ENCODE results near the gene POU6F2. TPM values are rescaled to one million over a fixed set of nuclear protein-coding genes. Genes with fewer than 3 reads are reported as not detected.

The POU6F2 gene
- total and polyA plus RNA-seq, 2 donors from 2014 or later, result 0.47 TPM; not detected in 1

DNA sequence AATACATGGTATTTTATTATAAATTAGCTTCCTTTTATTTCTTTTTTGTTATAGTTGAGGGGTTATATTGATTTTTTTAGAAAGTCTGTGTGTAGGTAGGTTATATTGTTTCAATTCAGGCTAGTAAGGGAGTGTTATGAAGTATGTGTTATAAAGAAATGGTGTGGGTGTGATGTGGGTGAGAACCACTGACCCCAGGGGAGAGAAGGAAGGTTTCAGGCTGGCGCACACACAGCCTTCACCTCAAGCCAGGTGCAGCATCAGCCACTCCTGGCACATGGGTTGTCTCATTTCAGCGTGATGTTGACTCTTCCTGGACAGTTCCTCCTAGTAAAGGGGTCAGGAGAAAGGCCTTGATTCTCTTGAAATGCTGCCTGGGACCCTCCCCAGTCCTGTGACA lies 291.3 kb downstream of the POU6F2 start:
- H3K27me3 ChIP-seq (ENCODE audit: control insufficient read depth, insufficient read depth, low read length), result no peaks in the 10 kb centered on the region
- H3K36me3 ChIP-seq (ENCODE audit: control insufficient read depth in 2 of 3, insufficient read depth in 3 of 3, low read length in 3 of 3), result no peaks in the 10 kb centered on the region
- no peaks in the 10 kb centered on the region for H3K4me1 ChIP-seq (ENCODE audit: control insufficient read depth in 2 of 3, insufficient read depth in 2 of 3, low read depth in 1 of 3, low read length in 3 of 3)
- TF ChIP-seq, protein P1, sequence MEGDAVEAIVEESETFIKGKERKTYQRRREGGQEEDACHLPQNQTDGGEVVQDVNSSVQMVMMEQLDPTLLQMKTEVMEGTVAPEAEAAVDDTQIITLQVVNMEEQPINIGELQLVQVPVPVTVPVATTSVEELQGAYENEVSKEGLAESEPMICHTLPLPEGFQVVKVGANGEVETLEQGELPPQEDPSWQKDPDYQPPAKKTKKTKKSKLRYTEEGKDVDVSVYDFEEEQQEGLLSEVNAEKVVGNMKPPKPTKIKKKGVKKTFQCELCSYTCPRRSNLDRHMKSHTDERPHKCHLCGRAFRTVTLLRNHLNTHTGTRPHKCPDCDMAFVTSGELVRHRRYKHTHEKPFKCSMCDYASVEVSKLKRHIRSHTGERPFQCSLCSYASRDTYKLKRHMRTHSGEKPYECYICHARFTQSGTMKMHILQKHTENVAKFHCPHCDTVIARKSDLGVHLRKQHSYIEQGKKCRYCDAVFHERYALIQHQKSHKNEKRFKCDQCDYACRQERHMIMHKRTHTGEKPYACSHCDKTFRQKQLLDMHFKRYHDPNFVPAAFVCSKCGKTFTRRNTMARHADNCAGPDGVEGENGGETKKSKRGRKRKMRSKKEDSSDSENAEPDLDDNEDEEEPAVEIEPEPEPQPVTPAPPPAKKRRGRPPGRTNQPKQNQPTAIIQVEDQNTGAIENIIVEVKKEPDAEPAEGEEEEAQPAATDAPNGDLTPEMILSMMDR (IDR thresholded peaks at IDR 0.05; ENCODE audit: borderline replicate concordance, extremely low read depth, insufficient read depth), result no peak
- intact Hi-C loops (cut with DNase I), result no loop called here
- H3K9me3 ChIP-seq (ENCODE audit: control insufficient read depth in 2 of 3, insufficient read depth in 1 of 3, low read length in 3 of 3), result no peaks in the 10 kb centered on the region
- no peak overlapping the region for H3K9ac ChIP-seq (ENCODE audit: low read length in 3 of 3)
- DNase-seq (no peak), FAIRE-seq (no peak)
- no peak overlapping the region for H3K27ac ChIP-seq (ENCODE audit: low read depth in 2 of 2, low read length in 2 of 2)
- no peak overlapping the region for H3K4me3 ChIP-seq (ENCODE audit: low read length in 3 of 3)

DNA sequence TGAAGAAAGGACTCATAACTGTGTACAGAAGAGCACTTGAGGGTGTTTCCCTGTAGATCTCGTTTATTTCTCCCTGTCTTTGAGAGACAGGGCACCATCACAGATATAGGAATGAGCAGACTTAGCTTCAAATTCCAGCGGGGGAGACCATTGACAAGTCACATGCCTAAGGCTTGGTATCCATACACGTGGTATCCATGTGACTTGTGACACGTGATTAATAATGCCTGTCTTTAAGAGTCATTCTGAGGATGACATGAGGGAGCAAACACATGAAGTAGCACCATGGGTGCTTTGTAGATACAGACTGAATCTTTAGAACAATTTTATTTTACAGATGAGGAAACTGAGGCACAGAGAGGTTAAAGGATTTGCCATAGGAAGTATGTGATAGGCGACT lies 292.3 kb downstream of the POU6F2 start:
- TF ChIP-seq, protein P1 (IDR thresholded peaks at IDR 0.05; ENCODE audit: borderline replicate concordance, extremely low read depth, insufficient read depth), result no peak
- no peak for FAIRE-seq
- no peak overlapping the region for H3K9ac ChIP-seq (ENCODE audit: low read length in 3 of 3)
- no peaks in the 10 kb centered on the region for H3K4me1 ChIP-seq (ENCODE audit: control insufficient read depth in 2 of 3, insufficient read depth in 2 of 3, low read depth in 1 of 3, low read length in 3 of 3)
- H3K4me3 ChIP-seq (ENCODE audit: low read length in 3 of 3), result no peak overlapping the region
- H3K27ac ChIP-seq (ENCODE audit: low read depth in 2 of 2, low read length in 2 of 2), result no peak overlapping the region
- intact Hi-C loops (cut with DNase I), result no loop called here
- no peaks in the 10 kb centered on the region for H3K9me3 ChIP-seq (ENCODE audit: control insufficient read depth in 2 of 3, insufficient read depth in 1 of 3, low read length in 3 of 3)
- no peak for DNase-seq
- no peaks in the 10 kb centered on the region for H3K27me3 ChIP-seq (ENCODE audit: control insufficient read depth, insufficient read depth, low read length)
- H3K36me3 ChIP-seq (ENCODE audit: control insufficient read depth in 2 of 3, insufficient read depth in 3 of 3, low read length in 3 of 3), result no peaks in the 10 kb centered on the region

DNA sequence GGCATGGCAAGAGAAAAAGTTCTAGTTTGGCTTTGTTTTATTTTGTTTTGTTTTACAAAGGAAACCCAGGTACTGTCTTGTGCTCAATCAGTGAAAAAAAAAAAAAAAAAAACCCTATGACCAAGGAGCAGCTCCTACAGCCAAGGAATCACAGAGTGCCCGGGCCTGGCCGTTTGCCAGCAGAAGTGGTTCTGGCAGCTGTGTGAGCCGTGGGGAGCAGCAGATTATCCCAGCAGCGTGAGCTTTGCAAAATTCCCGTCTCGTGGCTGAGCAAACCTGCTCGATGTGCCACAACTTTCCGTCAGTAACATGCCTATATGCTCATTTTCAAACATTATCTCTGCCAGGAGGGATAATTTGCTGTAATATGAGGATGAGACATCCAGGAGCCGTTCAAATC lies 293.7 kb downstream of the POU6F2 start:
- Histone ChIP-seq H3K9me3 (ENCODE audit: control insufficient read depth in 2 of 3, insufficient read depth in 1 of 3, low read length in 3 of 3) (no peaks in the 10 kb centered on the region), H3K36me3 (ENCODE audit: control insufficient read depth in 2 of 3, insufficient read depth in 3 of 3, low read length in 3 of 3) (no peaks in the 10 kb centered on the region), H3K27ac (ENCODE audit: low read depth in 2 of 2, low read length in 2 of 2) (no peak overlapping the region), H3K27me3 (ENCODE audit: control insufficient read depth, insufficient read depth, low read length) (no peaks in the 10 kb centered on the region), H3K4me1 (ENCODE audit: control insufficient read depth in 2 of 3, insufficient read depth in 2 of 3, low read depth in 1 of 3, low read length in 3 of 3) (no peaks in the 10 kb centered on the region), H3K9ac (ENCODE audit: low read length in 3 of 3) (no peak overlapping the region), H3K4me3 (ENCODE audit: low read length in 3 of 3) (no peak overlapping the region)
- TF ChIP-seq, protein P1 (IDR thresholded peaks at IDR 0.05; ENCODE audit: borderline replicate concordance, extremely low read depth, insufficient read depth), result no peak
- intact Hi-C loops (cut with DNase I), result no loop called here
- FAIRE-seq (no peak), DNase-seq (peak in 4 of 5 donors; percentile 38 to 72 (median 64))

DNA sequence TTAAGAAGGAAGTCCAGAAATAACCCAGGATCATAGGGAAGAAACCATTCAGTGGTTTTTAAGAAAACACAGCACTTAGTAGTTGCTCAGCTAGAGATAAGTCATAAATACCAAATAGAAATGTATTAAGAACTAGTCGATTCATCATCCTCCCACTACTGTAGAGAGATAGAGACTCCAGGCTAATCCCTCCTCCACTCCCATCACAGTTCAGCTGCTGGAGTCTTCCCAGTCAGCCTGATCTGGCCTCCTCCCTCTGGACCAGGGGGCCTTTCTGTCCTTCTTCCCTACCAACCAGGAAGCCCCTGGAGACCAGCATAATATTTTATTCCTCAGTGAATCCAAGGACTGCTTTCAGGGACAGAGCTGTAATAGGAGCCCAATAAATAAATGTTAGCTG lies 294.4 kb downstream of the POU6F2 start:
- no peaks in the 10 kb centered on the region for H3K9me3 ChIP-seq (ENCODE audit: control insufficient read depth in 2 of 3, insufficient read depth in 1 of 3, low read length in 3 of 3)
- no peak overlapping the region for H3K27ac ChIP-seq (ENCODE audit: low read depth in 2 of 2, low read length in 2 of 2)
- intact Hi-C loops (cut with DNase I), result no loop called here
- no peak for FAIRE-seq
- no peaks in the 10 kb centered on the region for H3K36me3 ChIP-seq (ENCODE audit: control insufficient read depth in 2 of 3, insufficient read depth in 3 of 3, low read length in 3 of 3)
- TF ChIP-seq, protein P1 (IDR thresholded peaks at IDR 0.05; ENCODE audit: borderline replicate concordance, extremely low read depth, insufficient read depth), result no peak
- no peak for DNase-seq
- no peaks in the 10 kb centered on the region for H3K4me1 ChIP-seq (ENCODE audit: control insufficient read depth in 2 of 3, insufficient read depth in 2 of 3, low read depth in 1 of 3, low read length in 3 of 3)
- no peak overlapping the region for H3K9ac ChIP-seq (ENCODE audit: low read length in 3 of 3)
- no peaks in the 10 kb centered on the region for H3K27me3 ChIP-seq (ENCODE audit: control insufficient read depth, insufficient read depth, low read length)
- H3K4me3 ChIP-seq (ENCODE audit: low read length in 3 of 3), result no peak overlapping the region

Data from kidney (tissue), 14 donors.